Endometrial microvascular endothelial cells (primary cell): ENCODE measurements around the gene TRPM7. TPM values are rescaled to one million over a fixed set of nuclear protein-coding genes. Genes with fewer than 3 reads are reported as not detected.
"Not testable (repeated sequence)": the region's sequence is repeated elsewhere in the genome, so short reads cannot be mapped to it uniquely, and the experiment has no call there.

Experiments
- in situ Hi-C: cut with HindIII; loops from 2 replicates; pipeline ENCODE4 v1.10.0; 2017; ENCODE audit warnings: low sequenced_read_pairs, low pct_unique_long_range_greater_than_20kb; ENCODE audit errors: inconsistent ontology term
- total RNA-seq: library from RNA; depleted of rRNA; stranded (reverse); fragments of >200 nt; gene quantifications from one replicate; pipeline ENCODE4 v1.2.3, GENCODE V29; 2015; ENCODE audit errors: inconsistent ontology term

The TRPM7 gene
- total RNA-seq, 1 donor from 2014 or later = 20.5 TPM

- in situ Hi-C loops = no loop called here
These were observed 81.1 kb downstream of the TRPM7 start for GRCh38 chr15:50605462-50605861.

- in situ Hi-C loops = not testable (repeated sequence)
These were observed 84.6 kb downstream of the TRPM7 start for GRCh38 chr15:50602028-50602427.

GRCh38 chr15:50594311-50594710 lies 92.3 kb downstream of the TRPM7 start:
- in situ Hi-C loops = no loop called here

GRCh38 chr15:50593761-50594160 lies 92.8 kb downstream of the TRPM7 start:
- in situ Hi-C loops = no loop called here

- in situ Hi-C loops = no loop called here
These were observed 96.3 kb downstream of the TRPM7 start for GRCh38 chr15:50590288-50590687.

- in situ Hi-C loops = no loop called here
These were observed 109.1 kb downstream of the TRPM7 start for GRCh38 chr15:50577492-50577891.

- in situ Hi-C loops = no loop called here
These were observed 110.4 kb downstream of the TRPM7 start for GRCh38 chr15:50576166-50576565.

GRCh38 chr15:50573842-50574241 lies 112.8 kb downstream of the TRPM7 start:
- in situ Hi-C loops = not testable (repeated sequence)

GRCh38 chr15:50563756-50564155 lies 122.8 kb downstream of the TRPM7 start:
- in situ Hi-C loops = no loop called here

- in situ Hi-C loops = no loop called here
These were observed 123.6 kb downstream of the TRPM7 start for GRCh38 chr15:50562735-50563640.

- in situ Hi-C loops = no loop called here
These were observed 128.6 kb downstream of the TRPM7 start for GRCh38 chr15:50558012-50558411.

GRCh38 chr15:50556642-50557371 lies 129.8 kb downstream of the TRPM7 start:
- in situ Hi-C loops = no loop called here

- in situ Hi-C loops = no loop called here
These were observed 134.4 kb downstream of the TRPM7 start for GRCh38 chr15:50552238-50552637.

GRCh38 chr15:50549326-50549725 lies 137.3 kb downstream of the TRPM7 start:
- in situ Hi-C loops = no loop called here

GRCh38 chr15:50546566-50546965 lies 140.0 kb downstream of the TRPM7 start, which contains the start of gene USP50:
Gene USP50, minus strand, starts transcription at chr15:50546666. Its CDS starts 141 bp downstream, at chr15:50546525.
- in situ Hi-C loops = no loop called here

GRCh38 chr15:50544368-50544767 lies 142.2 kb downstream of the TRPM7 start:
- in situ Hi-C loops = no loop called here

- in situ Hi-C loops = no loop called here
These were observed 143.0 kb downstream of the TRPM7 start for GRCh38 chr15:50543556-50543955.

- in situ Hi-C loops = no loop called here
These were observed 143.7 kb downstream of the TRPM7 start for GRCh38 chr15:50542887-50543210.

- in situ Hi-C loops = no loop called here
These were observed 154.8 kb downstream of the TRPM7 start for GRCh38 chr15:50531766-50532165.

GRCh38 chr15:50531163-50531562 lies 155.4 kb downstream of the TRPM7 start:
- in situ Hi-C loops = no loop called here
